Large intestine (tissue), 3 donors: ENCODE measurements around the gene PDLIM5. TPM values are rescaled to one million over a fixed set of nuclear protein-coding genes. Genes with fewer than 3 reads are reported as not detected.
"Not testable (repeated sequence)": the region's sequence is repeated elsewhere in the genome, so short reads cannot be mapped to it uniquely, and the experiment has no call there.

Experiments used
- DNase-seq, 2 donors: peaks; one replicate each; pipeline versions ENCODE4 v3.0.0 to v3.0.0-alpha.2; 2013
- H3K27ac ChIP-seq: one replicate; pipeline ENCODE4 v1.5.1; 2013; ENCODE audit warnings: low read length
- H3K27me3 ChIP-seq: 2 replicates; pipeline ENCODE4 v1.6.1; 2013; ENCODE audit warnings: low read length; ENCODE audit not compliant: control insufficient read depth, insufficient read depth
- H3K36me3 ChIP-seq: 2 replicates; pipeline ENCODE4 v1.6.1; 2013; ENCODE audit warnings: low read length; ENCODE audit not compliant: control insufficient read depth, insufficient read depth
- H3K4me1 ChIP-seq: one replicate; pipeline ENCODE4 v1.6.1; 2013; ENCODE audit warnings: low read length; ENCODE audit not compliant: control insufficient read depth, insufficient read depth
- H3K4me3 ChIP-seq: one replicate; pipeline ENCODE4 v1.5.1; 2013; ENCODE audit warnings: low read length
- H3K9me3 ChIP-seq: one replicate; pipeline ENCODE4 v1.6.1; 2013; ENCODE audit warnings: mild to moderate bottlenecking, low read depth, low read length, moderate library complexity; ENCODE audit not compliant: control insufficient read depth
- WGBS: methylation state at CpG from one replicate; pipeline ENCODE4 v1.1.5; 2013; ENCODE audit warnings: low lambda C conversion rate; ENCODE audit not compliant: insufficient coverage; 5-methylcytosine and 5-hydroxymethylcytosine counted together
- polyA plus RNA-seq: library from polyadenylated mRNA; unstranded; fragments of 120-200 nt; gene quantifications from one replicate; pipeline ENCODE4 v1.2.1, GENCODE V29; 2013

PDLIM5 gene
- polyA plus RNA-seq, 1 donor: 108 TPM

- no CpG with 5 or more reads among the region's 4 CpGs for WGBS
- not testable (repeated sequence) for H3K27me3 ChIP-seq, H3K36me3 ChIP-seq, H3K4me3 ChIP-seq, H3K9me3 ChIP-seq, DNase-seq, H3K27ac ChIP-seq
- H3K4me1 ChIP-seq: peaks cover 12% of the 10 kb centered on the region
These were observed 19.0 kb downstream of the PDLIM5 start for GRCh38 chr4:94470782-94471181.

GRCh38 chr4:94472056-94472826, 20.5 kb downstream of the PDLIM5 start:
- WGBS: no CpG with 5 or more reads among the region's 5 CpGs
- no peak overlapping the region for H3K4me3 ChIP-seq
- H3K27me3 ChIP-seq: no peaks in the 10 kb centered on the region
- peaks cover 12% of the 10 kb centered on the region for H3K4me1 ChIP-seq
- peaks cover 4% of the 10 kb centered on the region for H3K9me3 ChIP-seq
- H3K36me3 ChIP-seq: no peaks in the 10 kb centered on the region
- no peak for DNase-seq
- peak overlapping the region; percentile 7 for H3K27ac ChIP-seq

GRCh38 chr4:94475050-94475449, 23.3 kb downstream of the PDLIM5 start:
- Histone ChIP-seq H3K9me3 (peaks cover 4% of the 10 kb centered on the region), H3K36me3 (no peaks in the 10 kb centered on the region), H3K27me3 (no peaks in the 10 kb centered on the region), H3K4me1 (peaks cover 12% of the 10 kb centered on the region), H3K4me3 (no peak overlapping the region), H3K27ac (peak overlapping the region; percentile 47)
- 57% methylated on average over 1 of the region's 2 CpGs for WGBS
- DNase-seq: no peak

- no peak for DNase-seq
- Histone ChIP-seq H3K4me1 (peaks cover 12% of the 10 kb centered on the region), H3K27me3 (no peaks in the 10 kb centered on the region), H3K9me3 (peaks cover 4% of the 10 kb centered on the region), H3K27ac (peak overlapping the region; percentile 47), H3K36me3 (no peaks in the 10 kb centered on the region), H3K4me3 (no peak overlapping the region)
- WGBS: no CpG with 5 or more reads among the region's 2 CpGs
These were observed 24.1 kb downstream of the PDLIM5 start for GRCh38 chr4:94475794-94476193.

- DNase-seq: no peak
- 50% methylated on average over 1 of the region's 2 CpGs for WGBS
- no peaks in the 10 kb centered on the region for H3K36me3 ChIP-seq
- H3K27ac ChIP-seq: no peak overlapping the region
- peaks cover 12% of the 10 kb centered on the region for H3K4me1 ChIP-seq
- H3K27me3 ChIP-seq: no peaks in the 10 kb centered on the region
- no peak overlapping the region for H3K4me3 ChIP-seq
- no peaks in the 10 kb centered on the region for H3K9me3 ChIP-seq
These were observed 25.5 kb downstream of the PDLIM5 start for GRCh38 chr4:94477227-94477626.

- WGBS: 80% methylated on average over 1 of the region's 3 CpGs
- not testable (repeated sequence) for H3K27ac ChIP-seq, H3K4me1 ChIP-seq
These were observed 27.1 kb downstream of the PDLIM5 start for GRCh38 chr4:94478805-94479204.

GRCh38 chr4:94479358-94480141, 27.8 kb downstream of the PDLIM5 start:
- no peaks in the 10 kb centered on the region for H3K36me3 ChIP-seq
- WGBS: 70% methylated on average over 2 of the region's 5 CpGs
- no peaks in the 10 kb centered on the region for H3K9me3 ChIP-seq
- no peak for DNase-seq
- H3K4me3 ChIP-seq: no peak overlapping the region
- H3K27me3 ChIP-seq: no peaks in the 10 kb centered on the region
- peaks cover 9% of the 10 kb centered on the region for H3K4me1 ChIP-seq
- no peak overlapping the region for H3K27ac ChIP-seq

More at GRCh38 chr4:94478805-94479204, 27.1 kb downstream of the PDLIM5 start:
- H3K4me3 ChIP-seq, H3K36me3 ChIP-seq, H3K27me3 ChIP-seq, H3K9me3 ChIP-seq, DNase-seq: not testable (repeated sequence)

- Histone ChIP-seq H3K27ac (no peak overlapping the region), H3K4me1 (peaks cover 3% of the 10 kb centered on the region), H3K27me3 (no peaks in the 10 kb centered on the region), H3K4me3 (no peak overlapping the region), H3K9me3 (no peaks in the 10 kb centered on the region), H3K36me3 (no peaks in the 10 kb centered on the region)
- DNase-seq: no peak
- WGBS: no CpG with 5 or more reads among the region's 2 CpGs
These were observed 28.7 kb downstream of the PDLIM5 start for GRCh38 chr4:94480362-94480951.

GRCh38 chr4:94483895-94484294, 32.2 kb downstream of the PDLIM5 start:
- peaks cover 3% of the 10 kb centered on the region for H3K4me1 ChIP-seq
- peak; percentile 5 to 43 for DNase-seq
- no peak overlapping the region for H3K4me3 ChIP-seq
- no peak overlapping the region for H3K27ac ChIP-seq
- no peaks in the 10 kb centered on the region for H3K27me3 ChIP-seq
- no peaks in the 10 kb centered on the region for H3K9me3 ChIP-seq
- 90% methylated on average over 2 of the region's 4 CpGs for WGBS
- H3K36me3 ChIP-seq: no peaks in the 10 kb centered on the region

GRCh38 chr4:94484818-94485217, 33.1 kb downstream of the PDLIM5 start:
- Histone ChIP-seq H3K9me3 (no peaks in the 10 kb centered on the region), H3K27me3 (no peaks in the 10 kb centered on the region), H3K4me1 (peaks cover 3% of the 10 kb centered on the region), H3K36me3 (no peaks in the 10 kb centered on the region), H3K27ac (no peak overlapping the region), H3K4me3 (no peak overlapping the region)
- WGBS: no CpG with 5 or more reads among the region's 2 CpGs
- no peak for DNase-seq
